ENCODE measurements around the gene SHLD1.
"Not testable (repeated sequence)": the region's sequence is repeated elsewhere in the genome, so short reads cannot be mapped to it uniquely, and the experiment has no call there.

Gene SHLD1

DNA sequence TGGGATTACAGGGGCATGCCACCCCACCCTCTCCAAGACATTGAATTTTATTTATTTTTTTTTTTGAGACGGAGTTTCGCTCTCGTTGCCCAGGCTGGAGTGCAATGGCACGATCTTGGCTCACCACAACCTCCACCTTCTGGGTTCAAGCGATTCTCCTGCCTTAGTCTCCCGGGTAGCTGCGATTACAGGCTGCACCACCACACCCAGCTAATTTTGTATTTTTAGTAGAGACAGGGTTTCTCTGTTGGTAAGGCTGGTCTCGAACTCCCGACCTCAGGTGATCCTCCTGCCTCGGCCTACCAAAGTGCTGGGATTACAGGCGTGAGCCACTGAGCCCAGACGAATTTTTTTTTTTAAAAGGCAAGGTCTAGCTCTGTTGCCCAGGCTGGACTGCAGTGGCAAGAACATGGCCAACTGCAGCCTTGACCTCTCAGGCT, 669 bp upstream of the SHLD1 start:
- H3K27ac Mint-ChIP-seq, H3K4me3 Mint-ChIP-seq, H3K27me3 Mint-ChIP-seq: not testable (repeated sequence)

DNA sequence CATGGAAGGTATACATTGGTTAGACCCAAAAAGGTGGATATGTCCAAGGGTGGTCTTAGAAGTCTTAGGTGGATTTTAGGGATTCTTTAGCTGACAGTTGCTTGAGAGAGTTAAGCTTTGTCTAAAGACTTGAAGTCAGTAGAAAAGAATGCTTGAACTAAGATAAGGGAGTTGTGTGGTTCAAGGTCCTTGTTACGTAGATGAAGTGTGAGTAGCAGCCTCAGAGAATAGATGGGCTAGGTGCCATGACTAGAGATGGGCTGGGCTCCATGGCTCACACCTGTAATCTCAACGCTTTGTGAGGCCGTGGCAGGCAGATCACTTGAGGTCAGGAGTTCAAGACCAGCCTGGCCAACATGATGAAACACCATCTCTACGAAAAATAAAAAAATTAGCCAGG, 1.7 kb downstream of the SHLD1 start:
- peaks cover 29% of the 10 kb centered on the region for H3K4me1 Mint-ChIP-seq
- no peak overlapping the region for H3K27ac Mint-ChIP-seq
- DNase-seq: no peak
- H3K27me3 Mint-ChIP-seq: no peaks in the 10 kb centered on the region
- no peak for ATAC-seq
- peak overlapping the region; percentile 84 for H3K4me3 Mint-ChIP-seq
- H3K36me3 Mint-ChIP-seq (ENCODE audit: low read depth): peaks cover 9% of the 10 kb centered on the region
- peaks cover 4% of the 10 kb centered on the region for H3K9me3 Mint-ChIP-seq

More for the DNA sequence above, 669 bp upstream of the SHLD1 start:
- H3K4me1 Mint-ChIP-seq: peaks cover 21% of the 10 kb centered on the region
- H3K36me3 Mint-ChIP-seq (ENCODE audit: low read depth); H3K9me3 Mint-ChIP-seq; ATAC-seq; DNase-seq: not testable (repeated sequence)

DNA sequence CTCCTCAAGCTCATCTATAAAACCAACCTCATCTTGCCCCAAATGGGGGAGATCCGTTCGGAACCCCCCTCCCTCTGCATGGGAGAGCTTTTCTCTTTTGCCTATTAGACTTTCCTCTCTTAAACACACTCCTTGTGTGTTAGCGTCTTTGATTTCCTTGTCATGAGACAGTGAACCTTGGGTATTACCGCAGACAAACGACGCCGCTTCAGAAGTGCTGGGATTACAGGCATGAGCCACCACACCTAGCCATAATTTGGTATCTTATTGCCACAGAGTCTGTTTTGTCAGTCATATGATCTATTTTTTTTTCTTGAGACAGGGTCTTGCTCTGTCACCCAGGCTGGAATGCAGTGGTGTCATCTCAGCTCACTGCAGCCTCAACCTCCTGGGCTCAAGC, 3.6 kb downstream of the SHLD1 start:
- ATAC-seq: no peak
- Mint-ChIP-seq H3K27ac (no peak overlapping the region), H3K4me3 (no peak overlapping the region)

DNA sequence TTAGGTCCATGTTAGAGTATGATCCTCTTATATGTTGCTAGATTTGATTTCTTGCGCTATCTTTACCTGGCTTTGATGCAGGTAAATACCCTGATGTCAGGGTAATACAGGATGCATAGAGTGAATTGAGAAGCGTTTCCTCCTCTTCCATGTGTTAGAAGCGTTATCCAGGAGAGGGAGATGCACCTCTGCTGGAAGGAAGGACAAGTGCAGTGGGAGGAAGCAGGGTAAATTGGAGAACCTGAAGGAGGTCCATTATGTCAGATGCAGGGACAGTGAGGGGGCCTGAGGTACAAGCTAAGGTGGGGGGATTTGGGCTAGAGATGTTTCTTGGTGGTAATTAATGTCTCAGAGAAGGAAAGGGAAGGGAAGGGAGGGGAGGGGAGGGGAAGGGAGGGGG, 7.7 kb downstream of the SHLD1 start:
- ATAC-seq (no peak), DNase-seq (no peak)
- peaks cover 21% of the 10 kb centered on the region for H3K36me3 Mint-ChIP-seq (ENCODE audit: low read depth)
- H3K27me3 Mint-ChIP-seq: no peaks in the 10 kb centered on the region
- H3K4me3 Mint-ChIP-seq: no peak overlapping the region
- H3K4me1 Mint-ChIP-seq: peaks cover 32% of the 10 kb centered on the region
- H3K9me3 Mint-ChIP-seq: no peaks in the 10 kb centered on the region
- H3K27ac Mint-ChIP-seq: no peak overlapping the region

More for the DNA sequence above, 3.6 kb downstream of the SHLD1 start:
- DNase-seq: no peak
- no peaks in the 10 kb centered on the region for H3K27me3 Mint-ChIP-seq
- peaks cover 31% of the 10 kb centered on the region for H3K4me1 Mint-ChIP-seq
- H3K36me3 Mint-ChIP-seq (ENCODE audit: low read depth): peaks cover 14% of the 10 kb centered on the region
- H3K9me3 Mint-ChIP-seq: peaks cover 4% of the 10 kb centered on the region

DNA sequence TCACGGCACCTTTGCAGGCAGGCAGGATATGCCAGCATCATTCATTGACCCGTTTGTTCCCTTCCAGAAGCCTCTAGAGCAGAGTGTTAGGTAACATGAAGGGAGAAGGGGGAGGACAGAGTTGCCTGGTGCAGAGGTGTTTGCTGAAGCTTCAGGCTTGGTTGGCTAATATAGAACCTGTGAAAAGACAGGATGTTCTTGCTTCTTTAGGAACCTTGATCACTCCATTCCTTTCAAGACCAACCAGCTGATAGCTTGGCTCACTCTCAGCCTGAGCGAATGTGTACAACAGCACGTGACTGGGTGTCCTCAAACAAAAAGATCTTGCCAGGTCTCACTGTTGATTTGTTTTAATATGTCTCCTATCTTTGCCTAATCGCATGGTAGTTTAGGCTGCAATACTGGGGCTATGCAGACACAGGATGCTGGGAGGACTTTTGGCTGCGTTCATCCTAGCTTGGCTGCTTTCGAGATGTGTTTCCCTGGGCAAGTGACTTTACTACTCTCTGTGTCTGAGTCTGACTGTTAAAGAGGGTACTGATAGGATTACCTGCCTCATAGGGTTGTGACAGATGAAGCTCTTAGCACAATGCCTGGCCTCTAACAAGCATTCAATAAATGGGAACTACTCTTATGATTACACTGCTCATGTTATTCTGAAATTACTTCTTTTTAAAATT, 16.0 kb downstream of the SHLD1 start:
- Mint-ChIP-seq H3K9me3 (no peaks in the 10 kb centered on the region), H3K27ac (no peak overlapping the region), H3K36me3 (ENCODE audit: low read depth) (peaks cover 9% of the 10 kb centered on the region), H3K4me3 (no peak overlapping the region), H3K4me1 (peaks cover 24% of the 10 kb centered on the region), H3K27me3 (no peaks in the 10 kb centered on the region)
- DNase-seq (no peak), ATAC-seq (no peak)

DNA sequence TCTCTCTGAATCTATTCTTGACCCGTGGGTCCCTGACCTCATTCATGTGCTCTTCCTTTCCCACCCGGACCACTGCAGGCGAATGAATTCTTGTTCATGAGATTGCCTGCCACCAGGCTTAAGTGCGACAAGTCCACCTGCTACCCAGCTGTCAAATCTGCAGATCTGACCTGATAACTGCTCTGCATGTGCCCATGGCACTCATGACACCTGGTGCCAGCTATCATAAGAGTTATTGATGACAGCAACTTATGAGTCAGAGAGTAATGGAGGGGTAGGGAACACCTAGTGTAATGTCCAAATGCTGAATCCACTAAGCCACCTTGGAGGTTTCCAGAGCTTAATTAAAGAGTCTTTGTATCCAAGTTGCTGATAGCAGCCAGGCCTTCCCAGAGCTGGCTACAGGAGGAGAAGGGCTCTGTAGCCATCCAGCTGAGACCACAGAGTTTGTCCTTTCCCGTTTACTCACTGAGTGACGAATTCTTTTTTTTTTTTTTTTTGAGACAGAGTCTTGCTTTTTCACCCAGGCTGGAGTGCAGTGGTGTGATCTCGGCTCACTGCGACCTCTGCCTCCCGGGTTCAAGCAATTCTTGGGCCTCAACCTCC, 17.4 kb downstream of the SHLD1 start:
- ATAC-seq (no peak), DNase-seq (no peak)
- Mint-ChIP-seq H3K4me3 (no peak overlapping the region), H3K27ac (no peak overlapping the region), H3K36me3 (ENCODE audit: low read depth) (peaks cover 9% of the 10 kb centered on the region), H3K9me3 (no peaks in the 10 kb centered on the region), H3K27me3 (no peaks in the 10 kb centered on the region), H3K4me1 (peaks cover 24% of the 10 kb centered on the region)

DNA sequence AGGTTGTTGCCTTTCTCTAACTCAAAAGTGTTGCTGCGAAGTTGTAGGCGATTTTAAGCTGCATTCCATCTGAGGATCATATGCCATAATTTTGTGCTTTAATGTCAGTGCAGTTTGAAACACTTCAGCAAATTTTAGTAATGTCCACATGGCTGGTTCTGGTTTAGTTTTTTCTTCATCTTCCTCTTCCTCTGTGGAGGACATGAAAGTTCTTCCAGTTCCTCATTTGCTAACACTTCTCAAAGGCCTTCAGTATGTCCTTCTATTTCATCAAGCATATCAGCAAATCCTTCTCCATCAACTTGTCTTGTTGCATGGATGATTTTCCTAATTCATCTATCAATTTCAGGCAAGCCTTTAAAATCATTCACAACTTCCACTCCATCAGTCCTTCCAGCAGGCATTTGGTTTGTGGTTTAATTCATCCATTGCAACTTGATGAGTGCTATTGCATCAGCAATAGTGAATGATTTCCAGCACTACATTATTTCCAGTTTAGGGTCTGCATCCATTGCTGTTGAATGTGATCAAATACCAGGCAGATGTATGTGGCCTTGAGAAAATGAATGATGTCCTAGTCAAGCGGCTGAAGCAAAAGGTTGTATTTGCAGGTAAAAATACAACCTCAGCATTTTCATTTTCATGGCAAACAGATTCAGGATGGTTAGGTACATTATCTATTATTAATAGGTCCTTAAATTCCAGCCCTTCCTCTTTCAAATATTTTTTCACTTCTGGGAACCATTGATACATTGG, 20.2 kb downstream of the SHLD1 start:
- Mint-ChIP-seq H3K27me3 (no peaks in the 10 kb centered on the region), H3K36me3 (ENCODE audit: low read depth) (peaks cover 8% of the 10 kb centered on the region), H3K27ac (no peak overlapping the region), H3K9me3 (no peaks in the 10 kb centered on the region), H3K4me3 (no peak overlapping the region), H3K4me1 (peaks cover 16% of the 10 kb centered on the region)
- DNase-seq (no peak), ATAC-seq (no peak)

DNA sequence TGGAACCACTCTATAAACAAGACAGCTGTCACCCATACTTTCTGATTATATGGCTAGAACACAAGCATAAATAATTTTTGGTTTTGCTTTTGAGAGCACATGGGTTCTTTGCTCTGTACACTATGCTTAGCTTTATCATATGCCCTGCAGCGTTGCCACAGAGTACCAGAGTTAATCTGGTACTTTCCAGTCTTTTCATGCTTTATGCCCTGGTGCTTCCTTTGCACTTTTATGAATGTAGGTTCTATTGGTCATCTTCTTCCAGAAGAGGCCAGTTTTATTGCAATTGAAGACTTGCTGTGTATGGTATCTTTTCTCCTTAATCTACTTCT, 20.8 kb downstream of the SHLD1 start:
- peaks cover 16% of the 10 kb centered on the region for H3K4me1 Mint-ChIP-seq
- H3K36me3 Mint-ChIP-seq (ENCODE audit: low read depth): peaks cover 6% of the 10 kb centered on the region
- no peaks in the 10 kb centered on the region for H3K9me3 Mint-ChIP-seq
- no peak overlapping the region for H3K4me3 Mint-ChIP-seq
- H3K27ac Mint-ChIP-seq: no peak overlapping the region
- DNase-seq: no peak
- no peaks in the 10 kb centered on the region for H3K27me3 Mint-ChIP-seq
- ATAC-seq: no peak

DNA sequence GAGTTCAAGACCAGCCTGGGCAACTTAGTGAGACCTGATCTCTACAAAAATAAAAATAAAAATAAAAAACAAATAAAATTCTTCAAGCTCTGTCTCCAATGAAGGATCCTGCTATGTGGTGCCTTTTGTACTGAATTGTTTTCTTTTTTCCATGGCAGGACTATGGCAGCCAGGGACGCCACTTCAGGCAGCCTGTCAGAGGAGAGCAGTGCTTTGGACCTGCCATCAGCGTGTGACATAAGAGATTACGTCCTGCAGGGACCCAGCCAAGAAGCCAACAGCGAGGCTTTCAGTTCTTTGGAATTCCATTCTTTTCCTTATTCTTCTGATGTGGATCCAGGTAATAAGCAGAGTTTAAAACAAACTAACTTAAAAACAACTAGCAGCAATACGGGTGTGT, 22.5 kb downstream of the SHLD1 start:
- Mint-ChIP-seq H3K27ac (no peak overlapping the region), H3K9me3 (no peaks in the 10 kb centered on the region), H3K4me1 (peaks cover 16% of the 10 kb centered on the region), H3K4me3 (no peak overlapping the region), H3K27me3 (no peaks in the 10 kb centered on the region), H3K36me3 (ENCODE audit: low read depth) (peaks cover 6% of the 10 kb centered on the region)
- DNase-seq (no peak), ATAC-seq (no peak)

DNA sequence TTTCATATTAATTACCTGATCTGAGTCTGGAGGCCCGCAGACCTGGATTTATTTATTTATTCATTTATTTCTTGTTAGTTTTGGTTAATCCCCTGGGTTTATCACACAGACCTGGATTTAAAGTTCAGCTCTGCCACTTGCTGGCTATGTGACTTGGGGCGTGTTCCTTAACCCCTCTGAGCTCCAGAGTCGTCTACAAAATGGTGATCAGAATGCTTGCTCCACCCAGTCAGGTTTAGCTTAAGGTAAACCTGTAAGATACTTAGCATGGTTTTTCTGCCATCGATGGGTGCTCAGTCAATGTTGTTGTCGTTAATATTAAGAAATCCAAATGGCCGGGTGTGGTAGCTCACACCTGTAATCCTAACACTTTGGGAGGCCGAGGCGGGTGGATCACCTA, 23.4 kb downstream of the SHLD1 start:
- Mint-ChIP-seq H3K4me3 (no peak overlapping the region), H3K27ac (no peak overlapping the region), H3K36me3 (ENCODE audit: low read depth) (peaks cover 8% of the 10 kb centered on the region), H3K27me3 (no peaks in the 10 kb centered on the region), H3K4me1 (peaks cover 16% of the 10 kb centered on the region), H3K9me3 (no peaks in the 10 kb centered on the region)
- DNase-seq (no peak), ATAC-seq (no peak)

DNA sequence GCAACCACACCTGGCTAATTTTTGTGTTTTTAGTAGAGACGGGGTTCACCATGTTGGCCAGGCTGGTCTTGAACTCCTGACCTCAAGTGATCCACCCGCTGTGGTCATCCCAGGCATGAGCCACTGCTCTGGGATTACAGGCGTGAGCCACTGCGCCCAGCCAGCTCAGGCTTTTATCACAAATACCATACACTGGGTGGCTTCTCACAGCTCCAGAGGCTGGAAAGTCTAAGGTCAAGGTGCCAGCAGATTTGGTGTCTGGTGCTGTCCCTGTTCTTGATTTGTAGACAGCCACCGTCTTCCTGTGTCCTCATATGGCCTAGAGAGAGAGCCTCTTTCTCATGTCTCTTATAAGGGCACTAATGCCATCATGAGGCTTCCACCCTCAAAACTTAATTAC, 25.9 kb downstream of the SHLD1 start:
- Mint-ChIP-seq H3K4me3 (no peak overlapping the region), H3K27ac (no peak overlapping the region), H3K9me3 (no peaks in the 10 kb centered on the region), H3K36me3 (ENCODE audit: low read depth) (peaks cover 15% of the 10 kb centered on the region), H3K4me1 (peaks cover 10% of the 10 kb centered on the region), H3K27me3 (no peaks in the 10 kb centered on the region)
- DNase-seq: no peak
- no peak for ATAC-seq

DNA sequence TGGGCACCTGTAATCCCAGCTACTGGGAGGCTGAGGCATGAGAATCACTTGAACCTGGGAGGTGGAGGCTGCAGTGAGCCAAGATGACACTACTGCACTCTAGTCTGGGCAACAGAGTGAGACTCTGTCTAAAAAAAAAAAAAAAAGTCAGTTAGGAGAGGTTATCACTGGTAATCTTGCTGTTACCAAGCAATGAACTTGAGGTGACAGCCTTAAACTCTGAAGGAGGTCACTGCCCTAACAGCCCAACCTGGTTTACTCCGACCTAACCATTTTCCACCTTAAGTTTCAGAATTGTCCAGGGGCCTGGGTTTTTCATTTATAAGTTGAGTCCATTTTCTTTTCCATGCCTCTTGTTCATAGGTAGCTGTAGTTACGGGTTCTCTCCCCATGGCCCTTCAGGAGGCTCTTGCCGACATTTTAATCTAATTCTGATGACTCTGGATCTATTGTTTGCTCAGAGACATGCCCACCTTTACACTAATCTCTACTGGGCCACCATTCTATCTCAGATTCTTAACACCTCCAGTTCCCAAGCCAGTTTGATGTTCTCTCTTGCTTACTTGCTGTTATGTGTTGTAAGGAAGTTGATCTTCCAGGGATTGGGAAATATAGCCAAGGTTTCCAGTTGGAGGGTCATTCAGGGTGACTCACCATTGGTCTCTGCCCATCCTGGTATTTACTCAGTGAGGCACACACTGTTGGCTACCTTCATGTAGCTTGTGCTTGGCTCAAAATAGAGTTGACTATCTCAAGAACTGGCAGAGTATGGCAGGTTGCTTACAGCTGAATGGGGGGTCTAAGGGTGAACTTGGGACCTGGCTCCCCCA, 29.1 kb downstream of the SHLD1 start:
- no peak for DNase-seq
- ATAC-seq: no peak
- H3K27ac Mint-ChIP-seq: no peak overlapping the region
- peaks cover 6% of the 10 kb centered on the region for H3K4me1 Mint-ChIP-seq
- no peak overlapping the region for H3K4me3 Mint-ChIP-seq
- no peaks in the 10 kb centered on the region for H3K27me3 Mint-ChIP-seq
- H3K36me3 Mint-ChIP-seq (ENCODE audit: low read depth): peaks cover 14% of the 10 kb centered on the region
- H3K9me3 Mint-ChIP-seq: no peaks in the 10 kb centered on the region

DNA sequence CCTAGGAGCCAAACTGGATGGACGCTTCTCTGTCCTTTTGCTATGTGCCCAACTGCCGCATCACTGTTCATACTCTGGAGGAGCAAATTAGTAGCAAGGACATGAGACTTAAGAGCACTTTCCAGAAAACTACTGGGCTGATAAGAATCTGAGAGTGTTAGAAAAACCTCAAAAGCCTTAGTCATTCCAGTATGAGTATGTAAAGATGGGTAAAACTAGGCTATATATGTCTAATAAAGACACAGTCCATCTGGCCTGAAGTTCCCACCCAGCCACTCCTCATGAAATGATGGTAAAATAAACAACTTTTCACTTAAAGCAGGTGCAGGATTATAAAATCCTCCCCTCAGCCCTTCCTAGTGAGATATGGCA, 30.6 kb downstream of the SHLD1 start:
- no peak overlapping the region for H3K4me3 Mint-ChIP-seq
- peak overlapping the region; percentile 67 for H3K27ac Mint-ChIP-seq
- DNase-seq (no peak), ATAC-seq (peak; percentile 66)
- H3K9me3 Mint-ChIP-seq: no peaks in the 10 kb centered on the region
- peaks cover 6% of the 10 kb centered on the region for H3K4me1 Mint-ChIP-seq
- peaks cover 18% of the 10 kb centered on the region for H3K36me3 Mint-ChIP-seq (ENCODE audit: low read depth)
- no peaks in the 10 kb centered on the region for H3K27me3 Mint-ChIP-seq

DNA sequence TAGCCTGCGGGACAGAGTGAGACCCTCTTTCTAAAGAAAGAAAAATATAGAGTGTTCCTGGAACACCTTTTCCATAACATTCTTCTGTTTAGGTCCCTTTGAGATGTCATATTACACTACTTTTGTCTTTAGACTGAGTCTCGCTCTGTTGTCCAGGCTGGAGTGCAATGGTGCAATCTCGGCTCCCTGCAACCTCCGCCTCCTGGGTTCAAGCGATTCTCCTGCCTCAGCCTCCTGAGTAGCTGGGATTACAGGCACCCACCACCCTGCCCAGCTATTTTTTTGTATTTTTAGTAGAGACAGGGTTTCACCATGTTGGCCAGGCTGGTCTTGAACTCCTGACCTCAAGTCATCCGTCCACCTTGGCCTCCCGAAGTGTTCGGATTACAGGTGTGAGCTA, 31.2 kb downstream of the SHLD1 start:
- not testable (repeated sequence) for H3K27me3 Mint-ChIP-seq, H3K9me3 Mint-ChIP-seq, ATAC-seq, DNase-seq, H3K4me1 Mint-ChIP-seq, H3K4me3 Mint-ChIP-seq
- Mint-ChIP-seq H3K36me3 (ENCODE audit: low read depth) (peaks cover 18% of the 10 kb centered on the region), H3K27ac (peak overlapping the region; percentile 67)

Measured in activated naive CD8-positive, alpha-beta T cell treated with anti-CD3 and anti-CD28 coated beads, Interleukin-2, amount 50 U/mL, for 24 hours (primary cell).